ENCODE results near the gene TMEM220. TPM values are rescaled to one million over a fixed set of nuclear protein-coding genes. Genes with fewer than 3 reads are reported as not detected.

The TMEM220 gene
- total and polyA plus RNA-seq, 9 of the 15 experiments (the other 6 are each of a cell fraction or from before 2014, with no cell fraction given) = not detected

DNA sequence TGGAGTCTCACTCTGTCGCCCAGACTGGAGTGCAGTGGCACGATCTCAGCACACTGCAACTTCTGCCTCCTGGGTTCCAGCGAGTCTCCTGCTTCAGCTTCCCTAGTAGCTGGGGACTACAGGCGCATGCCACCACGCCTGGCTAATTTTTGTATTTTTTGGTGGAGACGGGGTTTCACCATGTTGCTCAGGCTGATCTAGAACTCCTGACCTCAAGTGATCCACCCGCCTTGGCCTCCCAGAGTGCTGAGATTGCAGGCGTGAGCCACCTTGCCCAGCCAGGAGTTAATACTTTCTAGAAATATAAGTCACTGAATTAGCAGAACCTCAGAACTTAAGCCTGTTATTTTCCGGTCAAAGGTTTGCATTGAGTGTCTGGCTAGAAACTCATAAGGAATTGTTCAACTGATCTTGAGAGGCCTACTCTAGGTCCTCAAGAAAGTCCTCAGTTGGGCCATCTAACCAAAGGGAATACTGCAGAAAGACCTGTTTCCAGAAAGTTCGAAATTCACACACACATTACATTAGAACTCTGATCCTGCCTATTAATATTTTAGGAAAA lies 1.4 kb downstream of the TMEM220 start:
- FAIRE-seq = no peak
- 2% methylated on average over 5 of the region's 10 CpGs for WGBS (ENCODE audit: insufficient coverage, low coverage, missing lambda C conversion rate)
- no peak for DNase-seq (ENCODE audit: extremely low read depth in 1 of 4, low spot score in 3 of 4)
- H2AFZ ChIP-seq (ENCODE audit: low read depth, low read length) = no peak overlapping the region
- 0 out of 5 replicates have a peak, but pooled peaks cover 0 to 3% of the 10 kb centered on the region in 2 experiments for H3K4me1 ChIP-seq (replicated peaks in 1 of 2; ENCODE audit: control insufficient read depth in 2 of 2, insufficient read depth in 2 of 2, low read length in 2 of 2)
- no peak overlapping the region for H3K4me2 ChIP-seq (ENCODE audit: insufficient read depth, low read length)
- in situ Hi-C loops (cut with MboI) = no loop called here
- ChIA-PET POLR2A (no interaction called here), CTCF (ENCODE audit: low intra/inter-chr PET ratio) (no interaction called here)
- H3K36me3 ChIP-seq (ENCODE audit: control insufficient read depth, insufficient read depth, low read length) = no peaks in the 10 kb centered on the region
- H3K9me1 ChIP-seq (ENCODE audit: control insufficient read depth, insufficient read depth, low read length) = no peaks in the 10 kb centered on the region
- no peaks in the 10 kb centered on the region for H3K27me3 ChIP-seq (ENCODE audit: control insufficient read depth in 2 of 2, insufficient read depth in 2 of 2, low read length in 2 of 2)
- BruUV-seq (replicated peaks) = no TSS peak
- no peak overlapping the region for H3K4me3 ChIP-seq
- TF ChIP-seq KLF6 (CRISPR knock-in tag; IDR thresholded peaks at IDR 0.05; ENCODE audit: borderline replicate concordance) (no peak), TEAD4 (IDR thresholded peaks at IDR 0.05; ENCODE audit: low read length) (no peak), TEAD4 (CRISPR knock-in tag; IDR thresholded peaks at IDR 0.05; ENCODE audit: borderline replicate concordance) (no peak), ZNF778 (CRISPR knock-in tag; IDR thresholded peaks at IDR 0.05) (no peak), SREBF2 (CRISPR knock-in tag; IDR thresholded peaks at IDR 0.05) (no peak), KDM4B (IDR thresholded peaks at IDR 0.05; ENCODE audit: borderline replicate concordance in 2 of 2, low read depth in 1 of 2) (no peak), CXXC5 (CRISPR knock-in tag; IDR thresholded peaks at IDR 0.05) (no peak), PTRF (tag; IDR thresholded peaks at IDR 0.05) (no peak), ZNF140 (CRISPR knock-in tag; IDR thresholded peaks at IDR 0.05) (no peak), JUND (IDR thresholded peaks at IDR 0.05; ENCODE audit: borderline replicate concordance, low read depth, low read length) (no peak), JUND (tag; IDR thresholded peaks at IDR 0.05; ENCODE audit: borderline replicate concordance, low read depth, low read length) (no peak)
- TF ChIP-seq, protein P1, sequence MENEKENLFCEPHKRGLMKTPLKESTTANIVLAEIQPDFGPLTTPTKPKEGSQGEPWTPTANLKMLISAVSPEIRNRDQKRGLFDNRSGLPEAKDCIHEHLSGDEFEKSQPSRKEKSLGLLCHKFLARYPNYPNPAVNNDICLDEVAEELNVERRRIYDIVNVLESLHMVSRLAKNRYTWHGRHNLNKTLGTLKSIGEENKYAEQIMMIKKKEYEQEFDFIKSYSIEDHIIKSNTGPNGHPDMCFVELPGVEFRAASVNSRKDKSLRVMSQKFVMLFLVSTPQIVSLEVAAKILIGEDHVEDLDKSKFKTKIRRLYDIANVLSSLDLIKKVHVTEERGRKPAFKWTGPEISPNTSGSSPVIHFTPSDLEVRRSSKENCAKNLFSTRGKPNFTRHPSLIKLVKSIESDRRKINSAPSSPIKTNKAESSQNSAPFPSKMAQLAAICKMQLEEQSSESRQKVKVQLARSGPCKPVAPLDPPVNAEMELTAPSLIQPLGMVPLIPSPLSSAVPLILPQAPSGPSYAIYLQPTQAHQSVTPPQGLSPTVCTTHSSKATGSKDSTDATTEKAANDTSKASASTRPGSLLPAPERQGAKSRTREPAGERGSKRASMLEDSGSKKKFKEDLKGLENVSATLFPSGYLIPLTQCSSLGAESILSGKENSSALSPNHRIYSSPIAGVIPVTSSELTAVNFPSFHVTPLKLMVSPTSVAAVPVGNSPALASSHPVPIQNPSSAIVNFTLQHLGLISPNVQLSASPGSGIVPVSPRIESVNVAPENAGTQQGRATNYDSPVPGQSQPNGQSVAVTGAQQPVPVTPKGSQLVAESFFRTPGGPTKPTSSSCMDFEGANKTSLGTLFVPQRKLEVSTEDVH (IDR thresholded peaks at IDR 0.05; ENCODE audit: low read depth, partially characterized antibody) = no peak
- TF ChIP-seq, protein P2, sequence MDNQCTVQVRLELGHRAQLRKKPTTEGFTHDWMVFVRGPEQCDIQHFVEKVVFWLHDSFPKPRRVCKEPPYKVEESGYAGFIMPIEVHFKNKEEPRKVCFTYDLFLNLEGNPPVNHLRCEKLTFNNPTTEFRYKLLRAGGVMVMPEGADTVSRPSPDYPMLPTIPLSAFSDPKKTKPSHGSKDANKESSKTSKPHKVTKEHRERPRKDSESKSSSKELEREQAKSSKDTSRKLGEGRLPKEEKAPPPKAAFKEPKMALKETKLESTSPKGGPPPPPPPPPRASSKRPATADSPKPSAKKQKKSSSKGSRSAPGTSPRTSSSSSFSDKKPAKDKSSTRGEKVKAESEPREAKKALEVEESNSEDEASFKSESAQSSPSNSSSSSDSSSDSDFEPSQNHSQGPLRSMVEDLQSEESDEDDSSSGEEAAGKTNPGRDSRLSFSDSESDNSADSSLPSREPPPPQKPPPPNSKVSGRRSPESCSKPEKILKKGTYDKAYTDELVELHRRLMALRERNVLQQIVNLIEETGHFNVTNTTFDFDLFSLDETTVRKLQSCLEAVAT (IDR thresholded peaks at IDR 0.05) = no peak
- TF ChIP-seq, protein P3, sequence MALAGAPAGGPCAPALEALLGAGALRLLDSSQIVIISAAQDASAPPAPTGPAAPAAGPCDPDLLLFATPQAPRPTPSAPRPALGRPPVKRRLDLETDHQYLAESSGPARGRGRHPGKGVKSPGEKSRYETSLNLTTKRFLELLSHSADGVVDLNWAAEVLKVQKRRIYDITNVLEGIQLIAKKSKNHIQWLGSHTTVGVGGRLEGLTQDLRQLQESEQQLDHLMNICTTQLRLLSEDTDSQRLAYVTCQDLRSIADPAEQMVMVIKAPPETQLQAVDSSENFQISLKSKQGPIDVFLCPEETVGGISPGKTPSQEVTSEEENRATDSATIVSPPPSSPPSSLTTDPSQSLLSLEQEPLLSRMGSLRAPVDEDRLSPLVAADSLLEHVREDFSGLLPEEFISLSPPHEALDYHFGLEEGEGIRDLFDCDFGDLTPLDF (CRISPR knock-in tag; IDR thresholded peaks at IDR 0.05) = no peak
- H3K9me3 ChIP-seq (replicated peaks; ENCODE audit: control insufficient read depth, insufficient read depth, low read depth, low read length) = no peaks in the 10 kb centered on the region
- intact Hi-C loops (cut with micrococcal nuclease) = no loop called here
- no peak overlapping the region for H3K27ac ChIP-seq (ENCODE audit: extremely low read depth, low read depth, low read length)
- H4K20me1 ChIP-seq (replicated peaks; ENCODE audit: control insufficient read depth, insufficient read depth, low read length) = no peaks in the 10 kb centered on the region
- no peak overlapping the region for H3K9ac ChIP-seq (ENCODE audit: insufficient read depth in 1 of 2, low read depth in 2 of 2, low read length in 2 of 2)
- H3K79me2 ChIP-seq (ENCODE audit: control insufficient read depth, insufficient read depth, low read length) = no peaks in the 10 kb centered on the region
- ATAC-seq = no peak

All from K562 (cell line).